K562 (cell line): ENCODE measurements around the gene GLCCI1. TPM values are rescaled to one million over a fixed set of nuclear protein-coding genes. Genes with fewer than 3 reads are reported as not detected.

ENCODE experiments used
- ATAC-seq: fragments of 200-7000 bp; cut with Tn5 transposase; 3 replicates; pipeline ENCODE4 v1.9.1; 2020; ENCODE audit warnings: moderate library complexity
- BruUV-seq: library from RNA; stranded (reverse); fragments of 400-500 nt; replicated peaks from 2 replicates; lab custom pipeline; 2021; lab: Mats Ljungman, UMichigan
- CTCF ChIA-PET: fragments of 300-600 bp; formaldehyde crosslinking; extraction: SDS; loops from one replicate; lab custom pipeline; 2021; ENCODE audit warnings: low intra/inter-chr PET ratio; lab: Yijun Ruan, JAX
- POLR2A ChIA-PET: fragments of 300-600, 350-650 bp; sonication (Branson Sonifier 250); formaldehyde crosslinking; extraction: SDS; loops from one replicate; lab custom pipeline; 2021; ENCODE audit warnings: antibody characterized with exemption, inconsistent platforms; lab: Yijun Ruan, JAX
- DNase-seq, 4 experiments: peaks; one replicate each; pipeline versions ENCODE4 v3.0.0 to v3.0.0-alpha.2; 2011 to 2018; ENCODE audit warnings: low spot score in 3 of 4, mixed read lengths in 3 of 4; ENCODE audit errors: extremely low read depth in 1 of 4
- FAIRE-seq: peaks from 2 replicates; lab custom pipeline; 2011; peaks lifted over from hg19 to GRCh38; lab: Jason Lieb, UNC
- H2AFZ ChIP-seq: 2 replicates; pipeline ENCODE4 v1.6.0; 2011; ENCODE audit warnings: low read depth, low read length, control low read depth, inconsistent platforms
- H3K27ac ChIP-seq: fragments of 200-600 bp; 3 replicates; pipeline ENCODE4 v1.8.0; 2011; ENCODE audit warnings: low read depth, mild to moderate bottlenecking, control low read depth, inconsistent platforms, low read length, moderate library complexity, mixed read lengths; ENCODE audit errors: extremely low read depth
- H3K27me3 ChIP-seq, 2 experiments: fragments of 300-600 bp in 1 of 2; 2 replicates in 1 of 2; 3 replicates in 1 of 2; pipeline versions ENCODE4 v1.6.0 to v1.8.0; 2011; ENCODE audit warnings: inconsistent platforms in 2 of 2, low read length in 2 of 2, mild to moderate bottlenecking in 1 of 2, mixed read lengths in 1 of 2, moderate library complexity in 1 of 2; ENCODE audit not compliant: control insufficient read depth in 2 of 2, insufficient read depth in 2 of 2
- H3K36me3 ChIP-seq: fragments of 300-600 bp; 3 replicates; pipeline ENCODE4 v1.8.0; 2011; ENCODE audit warnings: mild to moderate bottlenecking, low read length, inconsistent platforms; ENCODE audit not compliant: control insufficient read depth, insufficient read depth
- H3K4me1 ChIP-seq, 2 experiments: fragments of 200-600 bp in 1 of 2; replicated peaks in 1 of 2; 2 replicates in 1 of 2; 3 replicates in 1 of 2; pipeline versions ENCODE4 v1.5.1 to v1.8.0; 2011; ENCODE audit warnings: inconsistent platforms in 2 of 2, low read length in 2 of 2, mild to moderate bottlenecking in 1 of 2, mixed read lengths in 1 of 2, moderate library complexity in 1 of 2; ENCODE audit not compliant: control insufficient read depth in 2 of 2, insufficient read depth in 2 of 2
- H3K4me2 ChIP-seq: 2 replicates; pipeline ENCODE4 v1.6.1; 2011; ENCODE audit warnings: low read length, control low read depth, inconsistent platforms, mixed read lengths; ENCODE audit not compliant: insufficient read depth
- H3K4me3 ChIP-seq: fragments of 200-600 bp; sonication (generic), shearing (Covaris generic); 2 replicates; pipeline ENCODE4 v1.5.1; 2016; ENCODE audit warnings: control low read depth, inconsistent platforms
- H3K79me2 ChIP-seq: fragments of 200-600 bp; 3 replicates; pipeline ENCODE4 v1.8.0; 2011; ENCODE audit warnings: low read length, inconsistent platforms; ENCODE audit not compliant: control insufficient read depth, insufficient read depth
- H3K9ac ChIP-seq, 2 experiments: 2 replicates each; pipeline versions ENCODE4 v1.6.0 to v1.6.1; 2011; ENCODE audit warnings: low read depth in 2 of 2, low read length in 2 of 2, control low read depth in 1 of 2, inconsistent platforms in 1 of 2, mild to moderate bottlenecking in 1 of 2, mixed read lengths in 1 of 2; ENCODE audit not compliant: insufficient read depth in 1 of 2
- H3K9me1 ChIP-seq: one replicate; pipeline ENCODE4 v1.6.0; 2011; ENCODE audit warnings: inconsistent platforms, mild to moderate bottlenecking, low read length, moderate library complexity; ENCODE audit not compliant: control insufficient read depth, insufficient read depth
- H3K9me3 ChIP-seq: replicated peaks from 2 replicates; pipeline ENCODE4 v1.5.1; 2011; ENCODE audit warnings: low read depth, low read length, inconsistent platforms; ENCODE audit not compliant: control insufficient read depth, insufficient read depth
- H4K20me1 ChIP-seq: replicated peaks from 2 replicates; pipeline ENCODE4 v1.6.1; 2011; ENCODE audit warnings: low read length, inconsistent platforms, mixed read lengths; ENCODE audit not compliant: control insufficient read depth, insufficient read depth
- C11orf30 ChIP-seq: fragments of 450-650 bp; IDR thresholded peaks from 2 replicates; pipeline ENCODE4 v1.6.1; 2016; ENCODE audit warnings: low read depth, mild to moderate bottlenecking
- ELK3 ChIP-seq: fragments of 450-650 bp; formaldehyde crosslinking; IDR thresholded peaks from 2 replicates; pipeline ENCODE4 v1.4.0; 2020; ENCODE audit warnings: mild to moderate bottlenecking
- HDAC3 ChIP-seq: fragments of 450-650 bp; IDR thresholded peaks from 2 replicates; pipeline ENCODE4 v1.6.1; 2018; ENCODE audit warnings: borderline replicate concordance, mild to moderate bottlenecking, moderate library complexity; ENCODE audit not compliant: partially characterized antibody
- KAT7 ChIP-seq: sonication (generic); formaldehyde crosslinking; IDR thresholded peaks from 2 replicates; pipeline ENCODE4 v1.8.0; 2022; ENCODE audit warnings: missing genetic modification reagents, mild to moderate bottlenecking, borderline replicate concordance
- MAFF ChIP-seq: IDR thresholded peaks from 2 replicates; pipeline ENCODE4 v1.6.1; 2012; ENCODE audit warnings: low read length, improper control_type of control experiment
- MAFG ChIP-seq: fragments of 450-650 bp; conservative IDR thresholded peaks from 2 replicates; pipeline ENCODE4 v1.6.1; 2016; ENCODE audit warnings: missing genetic modification characterization, missing compliant biosample characterization
- MAFK ChIP-seq: IDR thresholded peaks from 2 replicates; pipeline ENCODE4 v1.6.1; 2011; ENCODE audit warnings: low read length, improper control_type of control experiment
- RHOXF2B ChIP-seq: fragments of 250-450 bp; sonication (Bioruptor Pico); conservative IDR thresholded peaks from 2 replicates; pipeline ENCODE4 v1.5.1; 2021
- SETDB1 ChIP-seq: IDR thresholded peaks from one replicate; pipeline ENCODE4 v1.6.1; 2012; ENCODE audit warnings: low read length, control low read depth, inconsistent platforms
- ZNF316 ChIP-seq: fragments of 450-650 bp; IDR thresholded peaks from 2 replicates; pipeline ENCODE4 v1.6.1; 2016
- WGBS: fragments of 100-300 bp; shearing (Covaris generic); methylation state at CpG from one replicate; pipeline ENCODE4 v1.1.6; 2016; ENCODE audit warnings: low coverage, mixed read lengths; ENCODE audit not compliant: insufficient coverage; ENCODE audit errors: missing lambda C conversion rate; 5-methylcytosine and 5-hydroxymethylcytosine counted together
- in situ Hi-C: fragments of 300-500 bp; cut with MboI; formaldehyde crosslinking; loops from 4 replicates; pipeline ENCODE4 v1.15.0; 2018; ENCODE audit warnings: inconsistent platforms, mixed read lengths
- intact Hi-C: fragments of 100-400 bp; cut with micrococcal nuclease; formaldehyde crosslinking; loops from 2 replicates; pipeline ENCODE4 v1.14.2; 2022
- polyA plus RNA-seq, 8 experiments: library from polyadenylated mRNA; depleted of rRNA in 4 of 8; stranded (reverse) in 5 of 8; unstranded in 3 of 8; fragments of >200 nt; fragmentation: Nextera tagmentation in 2 of 8; fragmentation: Illumina TruSeq in 1 of 8; extraction: Ambion mirVana in 2 of 8; extraction: Trizol in 1 of 8; gene quantifications; 2 replicates each; pipeline versions ENCODE4 v1.2.1 to v1.2.3, GENCODE V29; 2011 to 2014; ENCODE audit warnings: inconsistent platforms in 1 of 8, missing spikeins in 1 of 8
- total RNA-seq, 7 experiments: library from RNA; depleted of rRNA in 6 of 7; stranded (reverse); fragments of >200 nt in 6 of 7; fragmentation: Illumina TruSeq in 2 of 7; extraction: Trizol in 2 of 7; gene quantifications; 2 replicates each; pipeline versions ENCODE4 v1.2.1 to v1.2.3, GENCODE V29; 2011 to 2021; ENCODE audit warnings: low replicate concordance in 1 of 7
- TF ChIP-seq, protein P1 (sequence below): sonication (generic); formaldehyde crosslinking; IDR thresholded peaks from 2 replicates; pipeline ENCODE4 v1.8.0; 2023; ENCODE audit warnings: mild to moderate bottlenecking, missing genetic modification reagents

The GLCCI1 gene
- total and polyA plus RNA-seq, 9 of the 15 experiments (the other 6 are each of a cell fraction or from before 2014, with no cell fraction given): 2.7 to 11.9 (median 7.2) TPM

GRCh38 chr7:8037151-8037550, 68.6 kb downstream of the GLCCI1 start (continued):
- TF ChIP-seq ELK3 (no peak), SETDB1 (no peak), RHOXF2B (CRISPR knock-in tag) (no peak)

GRCh38 chr7:8040768-8041369, 72.3 kb downstream of the GLCCI1 start:
- WGBS: 53% methylated on average over 3 of the region's 3 CpGs
- no peak overlapping the region for H3K4me3 ChIP-seq
- POLR2A ChIA-PET: interaction anchor here (0.6 to 0.7 kb wide), 2 partner anchors 25 to 255 kb away, joined by 3 read pairs; no protein-coding TSS in a partner anchor
- FAIRE-seq (no peak), DNase-seq (no peak), ATAC-seq (no peak)
- in situ Hi-C loops: no loop called here
- no peak overlapping the region for H3K9ac ChIP-seq
- H3K9me1 ChIP-seq: no peaks in the 10 kb centered on the region
- no peaks in the 10 kb centered on the region for H3K79me2 ChIP-seq
- no peak overlapping the region for H3K4me2 ChIP-seq
- CTCF ChIA-PET: no interaction called here
- no peaks in the 10 kb centered on the region for H4K20me1 ChIP-seq
- no TSS peak for BruUV-seq
- intact Hi-C loops: no loop called here
- H3K36me3 ChIP-seq: no peaks in the 10 kb centered on the region; the same call in 2 of the 3 replicates
- no peak overlapping the region for H3K27ac ChIP-seq
- TF ChIP-seq MAFF: peak; percentile 88
- peak; percentile 94 for TF ChIP-seq ZNF316
- peak; percentile 89 for TF ChIP-seq C11orf30
- TF ChIP-seq, protein P1, sequence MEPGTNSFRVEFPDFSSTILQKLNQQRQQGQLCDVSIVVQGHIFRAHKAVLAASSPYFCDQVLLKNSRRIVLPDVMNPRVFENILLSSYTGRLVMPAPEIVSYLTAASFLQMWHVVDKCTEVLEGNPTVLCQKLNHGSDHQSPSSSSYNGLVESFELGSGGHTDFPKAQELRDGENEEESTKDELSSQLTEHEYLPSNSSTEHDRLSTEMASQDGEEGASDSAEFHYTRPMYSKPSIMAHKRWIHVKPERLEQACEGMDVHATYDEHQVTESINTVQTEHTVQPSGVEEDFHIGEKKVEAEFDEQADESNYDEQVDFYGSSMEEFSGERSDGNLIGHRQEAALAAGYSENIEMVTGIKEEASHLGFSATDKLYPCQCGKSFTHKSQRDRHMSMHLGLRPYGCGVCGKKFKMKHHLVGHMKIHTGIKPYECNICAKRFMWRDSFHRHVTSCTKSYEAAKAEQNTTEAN (CRISPR knock-in tag): no peak
- TF ChIP-seq MAFK: peak; percentile 81
- TF ChIP-seq MAFG (tag): peak; percentile 86
- no peak for TF ChIP-seq HDAC3
- TF ChIP-seq KAT7 (CRISPR knock-in tag): no peak
- H2AFZ ChIP-seq: no peak overlapping the region
- no peaks in the 10 kb centered on the region for H3K4me1 ChIP-seq
- peaks cover 1% of the 10 kb centered on the region; the same call in 1 of the 2 replicates for H3K9me3 ChIP-seq
- H3K27me3 ChIP-seq: no peaks in the 10 kb centered on the region
